ENCODE results near the gene FLT3.

GRCh38 chr13:27969866-27970229 lies 130.5 kb downstream of the FLT3 start:
- TF ChIP-seq, protein P1, sequence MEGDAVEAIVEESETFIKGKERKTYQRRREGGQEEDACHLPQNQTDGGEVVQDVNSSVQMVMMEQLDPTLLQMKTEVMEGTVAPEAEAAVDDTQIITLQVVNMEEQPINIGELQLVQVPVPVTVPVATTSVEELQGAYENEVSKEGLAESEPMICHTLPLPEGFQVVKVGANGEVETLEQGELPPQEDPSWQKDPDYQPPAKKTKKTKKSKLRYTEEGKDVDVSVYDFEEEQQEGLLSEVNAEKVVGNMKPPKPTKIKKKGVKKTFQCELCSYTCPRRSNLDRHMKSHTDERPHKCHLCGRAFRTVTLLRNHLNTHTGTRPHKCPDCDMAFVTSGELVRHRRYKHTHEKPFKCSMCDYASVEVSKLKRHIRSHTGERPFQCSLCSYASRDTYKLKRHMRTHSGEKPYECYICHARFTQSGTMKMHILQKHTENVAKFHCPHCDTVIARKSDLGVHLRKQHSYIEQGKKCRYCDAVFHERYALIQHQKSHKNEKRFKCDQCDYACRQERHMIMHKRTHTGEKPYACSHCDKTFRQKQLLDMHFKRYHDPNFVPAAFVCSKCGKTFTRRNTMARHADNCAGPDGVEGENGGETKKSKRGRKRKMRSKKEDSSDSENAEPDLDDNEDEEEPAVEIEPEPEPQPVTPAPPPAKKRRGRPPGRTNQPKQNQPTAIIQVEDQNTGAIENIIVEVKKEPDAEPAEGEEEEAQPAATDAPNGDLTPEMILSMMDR (IDR thresholded peaks at IDR 0.05): no peak
- TF ChIP-seq ZFX (IDR thresholded peaks at IDR 0.05; ENCODE audit: borderline replicate concordance): no peak
